GM12873 (cell line): ENCODE measurements around the gene ARHGEF6.

ENCODE experiments used
- CTCF ChIP-seq: IDR thresholded peaks from 2 replicates; pipeline ENCODE4 v1.5.1; 2012; ENCODE audit warnings: low read depth, mild to moderate bottlenecking, moderate library complexity, low read length, control low read depth; ENCODE audit not compliant: insufficient read depth; ENCODE audit errors: missing control alignments

Gene ARHGEF6

GRCh38 chrX:136636121-136636520 lies 144.6 kb downstream of the ARHGEF6 start:
- no peak for TF ChIP-seq CTCF

DNA sequence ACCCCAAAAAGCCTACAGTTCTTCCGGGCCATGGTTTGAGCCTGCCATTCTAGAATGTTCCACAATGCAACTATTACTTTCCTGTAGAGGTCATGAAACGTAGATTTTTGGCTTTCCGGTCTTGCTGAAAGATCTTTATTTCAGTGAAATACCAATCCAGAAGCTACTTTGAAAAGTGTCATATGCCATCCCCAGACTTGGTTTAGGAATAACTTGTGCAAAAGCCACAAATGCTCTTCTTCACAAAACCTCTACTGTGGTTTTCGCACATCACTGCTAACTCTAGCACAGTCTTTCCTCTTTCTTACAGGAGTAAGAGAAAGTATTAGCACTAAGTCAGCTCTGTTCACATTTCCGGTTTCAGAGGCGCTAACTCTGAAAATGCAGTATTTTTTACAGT lies 145.5 kb downstream of the ARHGEF6 start:
- no peak for TF ChIP-seq CTCF

- TF ChIP-seq CTCF: no peak
Measured at GRCh38 chrX:136630881-136631280, 149.9 kb downstream of the ARHGEF6 start.

DNA sequence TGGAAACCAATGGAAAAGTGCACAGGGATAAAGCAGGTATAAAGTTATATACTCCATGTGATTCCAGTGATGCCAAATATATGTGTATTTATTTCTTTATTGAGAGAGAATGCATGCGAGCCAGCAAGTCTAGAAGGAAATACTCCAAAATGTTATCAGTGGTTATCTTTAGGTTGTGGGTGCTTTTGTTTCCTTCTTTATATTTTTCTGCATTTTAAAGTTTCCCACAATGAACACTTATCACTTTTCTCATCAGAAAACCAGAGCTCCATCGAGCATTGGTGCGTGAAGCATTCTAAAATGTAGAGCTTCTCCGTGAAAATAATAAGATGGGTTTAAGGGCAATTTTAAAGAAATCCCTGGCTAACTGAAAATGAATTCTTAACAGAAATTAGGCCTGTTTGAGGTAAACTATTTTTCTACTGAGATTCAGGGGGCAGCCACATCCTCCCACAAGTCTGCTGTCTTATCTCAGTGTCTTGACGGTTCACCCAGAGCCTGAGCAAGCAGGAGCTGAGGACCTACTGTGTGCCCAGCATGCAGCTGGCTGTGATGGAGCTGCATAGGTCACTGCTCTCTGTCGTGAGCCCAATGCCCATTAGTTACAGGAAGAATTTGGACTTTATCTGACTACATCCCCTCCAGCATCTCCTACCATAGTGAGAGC lies 151.5 kb downstream of the ARHGEF6 start:
- no peak for TF ChIP-seq CTCF

DNA sequence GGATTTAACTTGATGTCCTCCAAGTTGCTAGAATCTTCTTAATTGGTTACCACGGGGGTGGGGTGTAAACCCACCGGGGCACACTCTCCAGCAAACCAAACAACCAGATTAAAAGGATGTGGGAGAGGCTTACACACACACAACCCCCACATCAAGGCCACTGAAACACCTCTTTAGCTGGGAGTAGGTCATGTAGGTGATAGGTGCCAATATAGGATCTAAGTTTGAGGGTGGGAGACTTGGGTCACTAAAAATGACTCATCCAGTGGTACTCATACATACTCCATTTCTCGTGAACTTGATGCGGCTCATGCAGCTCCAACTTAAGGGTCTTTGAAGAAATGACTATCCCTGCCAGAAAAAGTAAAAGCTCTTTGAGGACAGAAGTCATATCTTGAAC lies 153.3 kb downstream of the ARHGEF6 start:
- no peak for TF ChIP-seq CTCF

DNA sequence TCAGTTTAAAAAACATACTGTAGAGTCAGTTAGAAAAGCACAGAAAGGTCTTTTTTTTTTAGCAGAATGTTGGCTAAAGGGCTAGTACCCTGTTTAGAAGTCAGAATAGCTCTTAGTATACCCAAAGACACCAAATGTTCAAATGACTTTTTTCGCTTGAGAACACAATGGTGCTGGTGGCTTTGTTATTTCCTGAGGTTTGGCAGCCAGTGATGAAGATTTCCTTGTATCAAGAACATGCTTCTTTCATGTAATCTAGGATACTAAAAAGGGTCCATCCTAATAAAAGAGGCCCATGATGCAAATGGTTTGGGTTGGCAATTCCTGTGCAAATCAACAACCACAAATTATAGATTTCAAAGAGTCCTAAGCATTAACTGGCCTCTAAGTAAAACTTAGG lies 153.8 kb downstream of the ARHGEF6 start:
- TF ChIP-seq CTCF: no peak

- no peak for TF ChIP-seq CTCF
Measured at GRCh38 chrX:136626237-136626636, 154.5 kb downstream of the ARHGEF6 start.

DNA sequence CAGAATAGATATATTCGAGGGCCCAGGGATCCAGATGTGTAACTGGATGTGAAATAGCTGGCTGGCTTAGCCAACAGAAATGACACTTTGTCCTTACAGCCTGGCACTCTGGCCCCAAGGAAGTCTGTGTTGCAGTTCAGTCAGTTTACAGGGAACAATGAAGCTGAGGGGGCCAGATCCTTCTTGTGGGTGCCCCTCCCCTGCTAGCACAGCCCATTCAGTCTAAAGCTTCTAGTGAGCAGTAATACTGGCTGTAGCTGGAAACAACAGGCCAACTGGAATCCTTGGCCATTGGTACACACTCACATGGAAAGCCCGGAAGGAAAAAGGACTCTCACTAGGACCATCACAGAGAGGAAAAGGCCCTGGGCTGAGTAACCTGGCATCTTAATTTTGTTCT lies 155.5 kb downstream of the ARHGEF6 start:
- TF ChIP-seq CTCF: no peak
